Ramos (cell line): ENCODE results near the gene DMD.

Experiments
- in situ Hi-C: fragments of 300-500 bp; cut with MboI; formaldehyde crosslinking; loops from one replicate; pipeline ENCODE4 v1.14.3; 2022; ENCODE audit warnings: low sequenced_read_pairs; ENCODE audit not compliant: unreplicated experiment

Gene DMD

DNA sequence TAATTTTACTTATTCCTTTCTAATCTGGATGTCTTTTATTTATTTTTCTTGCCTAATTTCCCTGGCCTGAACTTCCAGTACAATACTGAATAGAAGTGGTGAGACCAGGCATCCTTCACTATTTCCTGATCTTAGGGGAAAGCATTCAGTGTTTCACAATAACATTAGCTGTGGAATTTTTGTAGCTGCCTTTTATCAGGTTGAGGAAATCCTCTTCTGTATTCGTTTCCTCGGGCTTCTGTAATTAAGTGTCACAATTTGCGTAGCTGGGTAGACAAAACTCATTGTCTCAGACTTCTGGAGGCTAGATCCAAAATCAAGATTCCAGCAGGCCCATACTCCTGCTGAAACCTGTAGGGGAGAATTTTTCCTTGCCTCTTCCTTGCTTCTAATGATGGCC, 1541.1 kb downstream of the DMD start:
- in situ Hi-C loops: no loop called here

DNA sequence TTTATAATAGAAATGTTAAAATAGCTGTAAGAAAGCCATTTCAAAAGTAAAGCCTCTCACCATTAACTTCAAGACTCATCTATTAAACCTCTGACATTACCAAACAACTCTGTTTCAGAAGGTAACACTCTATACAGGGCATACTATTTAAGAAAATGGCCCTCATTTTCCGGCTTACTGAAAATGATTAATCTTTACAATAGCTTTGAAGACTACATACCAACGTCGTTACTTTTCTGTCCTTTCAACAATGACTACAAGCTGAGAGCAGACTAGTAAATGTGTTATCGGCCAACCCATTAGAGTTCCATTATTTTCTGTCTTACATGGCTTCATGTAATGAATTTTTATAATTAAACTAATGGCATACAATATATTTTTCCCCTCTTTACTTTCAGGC, 1545.9 kb downstream of the DMD start:
- in situ Hi-C loops: no loop called here

- in situ Hi-C loops: no loop called here
Measured at GRCh38 chrX:31663172-31663571, 1548.2 kb downstream of the DMD start.

DNA sequence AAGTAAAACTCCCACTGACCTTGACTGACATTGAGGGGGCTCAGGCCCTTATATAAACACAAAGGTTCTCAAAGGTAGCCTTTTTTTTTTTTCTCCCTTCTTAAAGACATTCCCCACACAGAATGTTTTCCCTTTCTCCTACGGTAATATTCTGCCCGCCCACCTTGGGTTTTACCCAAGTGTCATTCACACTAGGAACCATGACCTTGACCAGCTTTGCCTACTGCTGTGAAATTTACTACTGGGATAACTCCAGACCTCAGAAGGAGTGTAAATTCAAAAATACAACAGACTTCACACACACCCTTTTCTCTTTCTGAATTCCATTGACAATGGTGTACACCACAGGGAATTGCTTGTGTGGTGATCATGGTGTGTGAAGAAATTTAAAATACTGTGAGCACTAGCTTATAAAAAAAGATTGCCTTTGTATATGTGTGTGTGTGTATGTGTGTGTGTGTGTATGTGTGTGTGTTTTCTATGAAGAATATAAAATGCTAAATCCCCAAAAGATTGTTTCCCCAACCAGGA, 1550.0 kb downstream of the DMD start:
- in situ Hi-C loops: no loop called here

GRCh38 chrX:31658360-31658759, 1553.0 kb downstream of the DMD start:
- in situ Hi-C loops: no loop called here

GRCh38 chrX:31656013-31656412, 1555.3 kb downstream of the DMD start:
- in situ Hi-C loops: no loop called here

DNA sequence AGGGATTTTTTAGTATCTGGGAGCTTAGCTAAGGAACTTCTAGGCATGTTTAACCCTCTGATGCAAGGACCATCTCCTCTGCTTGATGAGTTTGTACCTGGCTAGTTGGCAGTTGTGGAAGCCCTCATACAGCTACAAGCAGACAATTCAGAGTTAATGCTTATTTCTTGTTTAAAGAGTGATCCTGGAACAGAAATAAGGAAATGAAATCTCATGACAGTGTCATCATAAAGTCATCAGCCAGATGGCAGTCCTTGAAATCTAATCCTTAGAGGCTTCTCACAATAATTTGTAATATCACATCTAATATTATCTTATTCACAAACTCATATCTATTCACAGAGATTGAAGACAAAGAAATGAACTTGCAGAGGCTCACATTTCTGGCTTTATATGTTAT, 1557.9 kb downstream of the DMD start:
- in situ Hi-C loops: no loop called here

DNA sequence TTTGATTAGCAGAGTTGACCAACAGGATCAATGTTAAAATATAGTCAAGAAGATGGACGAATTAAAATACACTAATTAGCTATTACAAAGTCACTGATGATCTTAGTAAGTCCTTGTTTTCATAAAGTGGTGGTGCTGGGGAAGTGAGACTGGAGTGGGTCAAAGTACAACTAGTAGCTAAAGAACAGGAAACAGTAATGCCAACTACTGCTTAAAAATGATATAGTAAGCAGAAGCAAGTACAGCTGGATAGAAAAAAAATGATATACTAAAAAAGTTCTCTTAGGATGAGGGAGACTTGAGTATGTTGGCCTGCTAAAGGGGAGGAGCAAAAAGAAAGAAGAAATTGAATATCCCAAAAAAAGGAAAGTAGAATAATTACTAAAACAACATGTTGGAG, 1558.7 kb downstream of the DMD start:
- in situ Hi-C loops: no loop called here

DNA sequence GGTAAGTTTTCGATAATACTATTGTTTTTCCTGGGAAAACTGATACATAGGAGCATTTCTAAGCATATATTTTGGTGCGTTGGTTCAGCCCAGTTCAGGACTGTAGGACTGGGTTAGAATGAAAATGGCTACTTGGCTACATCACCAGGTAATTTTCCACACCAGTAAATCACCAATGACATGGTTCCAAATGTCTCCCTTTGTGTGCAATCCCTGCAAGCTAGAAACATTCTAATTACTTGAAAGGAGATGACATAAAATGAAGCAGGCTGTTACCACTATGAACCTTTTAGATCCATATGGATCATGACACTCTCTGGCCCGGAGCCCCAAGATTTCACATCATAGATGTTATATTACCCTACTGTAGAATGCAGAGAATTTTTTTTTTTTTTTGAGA, 1562.1 kb downstream of the DMD start:
- in situ Hi-C loops: no loop called here

DNA sequence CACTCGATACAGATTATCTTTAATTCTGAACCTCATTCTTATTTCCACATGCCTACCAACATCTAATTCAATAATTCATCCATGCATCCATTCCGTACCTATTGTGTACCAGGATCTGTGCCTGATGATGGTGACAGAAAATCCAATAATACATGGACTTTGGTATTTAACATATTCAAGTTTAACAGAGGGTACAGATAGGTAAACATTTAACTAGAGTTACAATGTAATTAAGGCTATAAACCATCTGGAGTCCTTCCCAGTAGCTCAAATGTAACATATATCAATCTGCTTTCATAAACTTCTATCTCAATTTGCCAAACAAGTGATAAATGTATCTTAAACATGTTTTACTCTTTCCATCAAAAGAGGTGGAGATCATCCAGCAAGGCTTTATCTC, 1578.0 kb downstream of the DMD start:
- in situ Hi-C loops: no loop called here

DNA sequence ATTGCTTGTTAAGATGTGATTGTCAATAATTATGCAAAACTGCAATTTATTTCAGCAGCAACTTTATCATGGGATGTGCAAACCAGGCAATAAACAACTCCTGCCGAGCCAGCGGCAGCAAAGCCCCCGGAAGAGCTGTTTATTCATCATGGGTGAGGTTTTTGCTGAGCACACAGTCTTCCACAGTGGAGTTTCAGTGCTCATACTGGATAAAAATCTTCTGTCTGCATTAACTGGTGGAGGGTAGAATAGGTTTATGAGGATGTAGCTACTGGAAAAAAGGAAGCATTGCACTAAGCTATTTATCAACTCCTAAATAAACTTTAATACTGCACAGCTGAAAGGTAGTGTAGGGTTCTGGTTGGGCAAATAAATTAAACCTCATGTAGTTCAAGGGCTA, 1582.2 kb downstream of the DMD start:
- in situ Hi-C loops: no loop called here

DNA sequence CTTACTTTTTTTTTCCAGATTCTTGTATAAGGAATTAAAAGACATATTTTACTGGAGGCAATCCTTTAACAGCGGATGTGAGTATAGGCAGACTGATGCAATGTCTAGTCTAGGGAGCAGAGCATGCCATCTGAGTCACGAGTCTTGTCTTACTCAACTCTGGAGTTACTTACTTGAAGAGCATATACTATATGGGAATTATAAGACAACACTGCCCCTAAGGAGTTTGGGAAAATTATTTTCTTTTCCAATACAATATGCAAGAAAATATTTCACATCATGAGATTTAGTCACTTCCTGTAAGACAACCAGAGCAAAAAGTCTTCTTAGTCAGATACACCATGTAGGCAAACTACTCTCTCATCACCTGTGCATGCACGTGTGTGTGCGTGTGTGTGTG, 1602.2 kb downstream of the DMD start:
- in situ Hi-C loops: no loop called here

DNA sequence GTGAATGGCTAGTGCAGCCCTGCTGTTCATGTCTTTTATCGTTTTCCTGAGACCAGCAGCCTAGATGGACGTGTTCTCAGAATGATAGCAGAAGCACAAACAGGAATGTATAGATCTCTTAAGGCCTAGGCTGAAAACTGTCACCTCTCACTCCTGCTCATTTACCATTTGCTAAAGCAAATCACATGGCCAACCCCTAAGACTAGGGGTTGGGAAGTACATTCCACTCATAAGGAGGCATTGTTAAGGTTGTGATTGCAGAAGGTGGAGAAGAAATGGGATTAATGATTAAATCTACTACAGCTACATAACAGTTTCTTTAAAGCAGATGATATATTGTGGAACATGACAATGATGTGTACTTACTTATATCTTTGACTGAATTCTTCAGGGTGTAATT, 1602.7 kb downstream of the DMD start:
- in situ Hi-C loops: no loop called here

DNA sequence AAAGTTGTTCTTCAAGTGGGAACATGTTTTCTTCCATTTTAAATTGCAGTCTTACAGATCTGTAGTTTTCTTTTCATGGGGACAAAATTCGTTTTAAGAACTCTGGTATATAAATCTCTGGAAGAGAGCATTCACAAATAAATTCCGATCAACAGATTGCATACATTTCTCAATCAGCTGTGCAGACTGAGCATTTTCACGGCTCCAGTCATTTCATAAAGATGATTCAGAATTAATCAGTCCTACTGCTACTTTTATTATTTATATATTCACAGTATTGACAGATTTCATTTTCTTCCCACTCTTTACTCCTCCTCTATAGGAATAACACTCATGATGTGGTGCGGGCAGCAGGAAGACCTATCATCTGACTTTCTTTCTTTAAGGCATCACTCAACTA, 1604.6 kb downstream of the DMD start:
- in situ Hi-C loops: no loop called here

DNA sequence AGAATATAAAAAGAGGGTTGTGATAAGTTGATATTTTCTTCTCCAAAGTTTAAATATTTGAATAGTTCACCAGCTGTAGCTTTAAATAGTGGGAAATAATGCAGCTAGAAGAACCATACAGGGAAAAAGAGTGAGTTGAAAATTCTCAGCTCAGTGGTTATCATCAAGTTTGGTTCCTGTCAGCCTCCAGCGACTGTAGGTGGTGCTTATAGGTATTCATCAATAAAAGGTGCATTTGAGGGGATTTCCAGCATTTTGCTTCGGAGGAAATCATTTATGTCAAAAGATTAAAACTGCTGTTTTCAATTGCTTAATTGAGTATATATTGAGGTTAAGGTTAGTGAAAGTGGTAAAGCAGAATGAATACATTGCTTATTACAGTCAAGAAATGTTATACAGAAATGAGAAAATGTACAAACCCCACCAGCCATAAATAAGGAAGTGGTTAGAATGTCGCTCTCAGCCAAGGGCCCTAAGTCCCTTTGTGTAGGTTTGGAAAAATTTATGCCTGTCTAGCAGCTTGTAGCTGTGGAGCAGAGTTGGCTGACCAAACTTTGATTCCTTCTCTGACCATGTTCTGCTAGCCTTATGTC, 1606.6 kb downstream of the DMD start:
- in situ Hi-C loops: no loop called here

DNA sequence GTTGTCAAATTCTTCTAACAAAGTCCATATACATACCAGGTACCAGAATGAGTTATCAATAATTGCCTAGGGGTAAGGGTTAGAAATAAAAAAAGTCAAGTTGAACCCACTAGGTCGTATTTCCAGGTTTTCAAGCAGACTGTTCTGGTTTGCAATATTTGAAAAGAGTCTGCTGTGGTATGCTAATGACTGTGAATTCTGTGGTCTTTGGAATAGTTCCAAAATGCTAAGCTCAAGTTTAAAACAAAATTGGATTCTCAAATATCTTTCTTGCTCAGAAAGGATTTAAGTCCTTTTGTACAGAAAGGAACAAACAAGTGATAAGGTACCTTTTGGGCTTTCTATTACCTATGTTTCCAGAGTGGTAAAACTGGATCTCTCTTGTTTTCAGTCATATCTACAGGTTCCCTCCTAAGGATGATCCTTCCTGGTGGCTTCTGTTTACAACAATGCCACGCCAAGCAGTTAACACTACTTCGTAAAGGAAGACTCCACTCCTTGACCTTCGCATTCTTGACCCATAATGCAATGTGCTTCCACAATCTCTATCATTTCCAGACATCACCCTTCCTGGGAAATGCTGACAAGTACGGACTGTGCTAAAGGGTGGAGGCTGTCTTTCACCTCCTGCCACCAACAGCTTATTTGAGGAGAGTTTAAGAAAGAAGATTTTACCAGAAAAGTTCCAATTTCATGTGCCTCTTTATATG, 1607.8 kb downstream of the DMD start:
- in situ Hi-C loops: no loop called here

DNA sequence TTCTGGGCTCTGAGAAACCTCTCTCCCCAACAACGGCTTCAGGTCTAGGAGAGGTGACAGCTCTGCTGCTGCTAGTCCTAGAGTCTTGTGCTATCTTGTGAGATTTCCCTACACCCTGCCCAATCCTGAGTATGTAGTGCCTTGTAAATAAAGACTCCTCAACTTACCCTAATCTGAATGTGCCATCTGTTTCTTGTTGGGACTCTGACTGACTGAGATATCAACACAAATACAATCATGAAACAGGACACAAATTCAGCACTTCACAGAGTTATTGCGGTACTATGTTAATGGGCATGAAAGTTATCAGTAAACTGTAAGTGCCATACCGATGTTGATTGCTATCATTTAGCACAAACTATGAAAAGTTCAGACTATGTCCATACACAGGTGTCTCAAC, 1610.5 kb downstream of the DMD start:
- in situ Hi-C loops: no loop called here

- in situ Hi-C loops: no loop called here
Measured at GRCh38 chrX:31593353-31593752, 1618.0 kb downstream of the DMD start.

GRCh38 chrX:31591355-31591754, 1620.0 kb downstream of the DMD start:
- in situ Hi-C loops: no loop called here

- in situ Hi-C loops: no loop called here
Measured at GRCh38 chrX:31590581-31591114, 1620.7 kb downstream of the DMD start.

DNA sequence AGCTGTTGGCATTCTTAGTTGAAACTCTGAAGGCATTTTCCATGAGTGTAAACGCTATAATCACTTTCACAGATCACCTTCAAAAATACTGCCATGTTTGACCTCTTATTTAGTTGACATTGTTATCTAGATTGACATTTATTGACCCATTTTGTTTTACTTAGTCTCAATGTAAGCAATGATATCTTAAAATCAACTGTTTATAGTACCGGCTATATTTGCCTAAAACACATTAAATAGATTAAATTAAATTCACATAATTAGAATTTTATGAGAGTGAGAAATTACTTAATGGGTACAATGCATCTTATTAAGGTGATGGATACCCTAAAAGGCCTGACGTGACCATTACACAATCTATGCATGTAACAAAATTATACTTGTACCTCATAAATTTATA, 1621.8 kb downstream of the DMD start:
- in situ Hi-C loops: no loop called here

DNA sequence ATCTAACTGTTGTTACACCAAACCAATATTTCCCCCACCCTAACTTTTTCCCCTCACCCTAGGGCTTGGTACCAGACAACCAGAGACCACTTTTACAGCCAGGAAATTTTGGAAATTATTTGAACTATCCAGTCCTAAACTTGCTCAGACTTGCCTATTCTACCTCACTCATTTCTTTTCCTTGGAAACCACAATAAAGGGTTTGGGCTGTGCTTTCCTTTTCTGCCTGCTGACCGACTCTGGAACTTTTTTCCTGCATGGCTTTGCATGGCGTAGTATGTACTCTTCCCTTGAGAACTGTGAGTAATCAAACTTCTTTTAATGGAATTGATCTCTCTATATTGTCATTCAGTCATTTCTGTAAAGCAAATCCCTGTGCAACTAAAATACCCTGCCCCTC, 1623.0 kb downstream of the DMD start:
- in situ Hi-C loops: no loop called here
